Activated CD4-positive, alpha-beta memory T cell treated with anti-CD3 and anti-CD28 coated beads, Interleukin-2, amount 10 ng/mL, durations not matched to agents 7 days and 5 days (primary cell): ENCODE measurements around the gene COG4. TPM values are rescaled to one million over a fixed set of nuclear protein-coding genes. Genes with fewer than 3 reads are reported as not detected.
"Not testable (repeated sequence)": the region's sequence is repeated elsewhere in the genome, so short reads cannot be mapped to it uniquely, and the experiment has no call there.

Experiments used
- CTCF ChIA-PET: fragments of 350-600 bp; sonication (Branson Sonifier 250); formaldehyde crosslinking; loops from one replicate; lab custom pipeline; 2021; ENCODE audit warnings: antibody characterized with exemption, inconsistent platforms; lab: Charles Lee
- POLR2A ChIA-PET: fragments of 350-600 bp; sonication (Branson Sonifier 250); formaldehyde crosslinking; loops from one replicate; lab custom pipeline; 2021; ENCODE audit warnings: antibody characterized with exemption; lab: Charles Lee
- DNase-seq: peaks from one replicate; pipeline ENCODE4 v3.0.0-alpha.2; 2020
- H3K27ac Mint-ChIP-seq: one replicate; pipeline ENCODE4 v1.8.0; 2021; ENCODE audit warnings: mild to moderate bottlenecking, mixed read lengths
- H3K27me3 Mint-ChIP-seq: one replicate; pipeline ENCODE4 v1.8.0; 2021; ENCODE audit warnings: mixed read lengths
- H3K36me3 Mint-ChIP-seq: one replicate; pipeline ENCODE4 v1.8.0; 2021; ENCODE audit warnings: low read depth, mixed read lengths
- H3K4me1 Mint-ChIP-seq: one replicate; pipeline ENCODE4 v1.8.0; 2021; ENCODE audit warnings: mixed read lengths
- H3K4me3 Mint-ChIP-seq: one replicate; pipeline ENCODE4 v1.8.0; 2021; ENCODE audit warnings: mild to moderate bottlenecking, mixed read lengths
- H3K9me3 Mint-ChIP-seq: one replicate; pipeline ENCODE4 v1.8.0; 2021; ENCODE audit warnings: mixed read lengths
- total RNA-seq, 2 experiments: library from RNA; stranded (reverse); gene quantifications; one replicate each; pipeline ENCODE4 v1.2.3, GENCODE V29; 2021

COG4 gene
- total RNA-seq, 2 experiments from 2014 or later: 71.2 to 71.4 TPM

GRCh38 chr16:70465999-70466804, 57.2 kb downstream of the COG4 start:
- Mint-ChIP-seq H3K4me3 (no peak overlapping the region), H3K27ac (no peak overlapping the region), H3K4me1 (no peaks in the 10 kb centered on the region), H3K36me3 (no peaks in the 10 kb centered on the region), H3K27me3 (no peaks in the 10 kb centered on the region), H3K9me3 (no peaks in the 10 kb centered on the region)
- no peak for DNase-seq
- ChIA-PET CTCF (interaction anchor here (0.6 kb wide), 1 partner anchor 92 kb away, joined by 3 read pairs; no protein-coding TSS in a partner anchor), POLR2A (interaction anchor here (0.9 kb wide), 1 partner anchor 85 kb away, joined by 4 read pairs; no protein-coding TSS in a partner anchor)

- no peaks in the 10 kb centered on the region for H3K9me3 Mint-ChIP-seq
- no peaks in the 10 kb centered on the region for H3K36me3 Mint-ChIP-seq
- H3K4me3 Mint-ChIP-seq: no peak overlapping the region
- ChIA-PET POLR2A (no interaction called here), CTCF (interaction anchor here (0.6 kb wide), 1 partner anchor 21 kb away, joined by 3 read pairs; no protein-coding TSS in a partner anchor)
- DNase-seq: no peak
- no peaks in the 10 kb centered on the region for H3K4me1 Mint-ChIP-seq
- H3K27ac Mint-ChIP-seq: no peak overlapping the region
- H3K27me3 Mint-ChIP-seq: no peaks in the 10 kb centered on the region
Measured at GRCh38 chr16:70463235-70463634, 60.1 kb downstream of the COG4 start.

DNA sequence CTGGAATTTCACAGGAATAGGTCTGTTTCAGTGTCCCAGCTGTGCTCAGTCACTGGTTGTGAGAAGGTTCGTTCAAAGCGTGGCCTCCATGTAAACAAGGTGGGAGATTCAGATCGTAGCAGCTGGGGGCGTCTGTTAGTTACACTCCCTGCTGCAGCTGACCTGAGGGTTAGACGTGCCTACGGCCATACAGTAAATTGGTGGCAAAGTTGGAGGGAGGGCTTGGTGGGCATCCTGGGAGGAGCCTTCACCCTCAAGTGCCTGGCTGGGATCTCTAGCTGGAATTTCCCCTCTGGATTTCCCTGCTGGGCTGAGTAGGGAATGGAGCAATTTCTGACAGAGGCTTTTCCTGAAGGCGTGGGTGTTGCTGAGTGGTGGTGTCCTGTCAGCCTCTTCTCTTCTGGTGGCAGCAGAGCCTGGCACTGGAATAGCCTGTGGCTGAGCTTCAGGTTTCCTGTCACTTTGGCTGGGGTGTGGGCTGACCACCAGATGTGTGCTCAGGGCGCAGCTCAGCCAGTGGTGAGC, 62.6 kb downstream of the COG4 start:
- no peaks in the 10 kb centered on the region for H3K36me3 Mint-ChIP-seq
- H3K9me3 Mint-ChIP-seq: no peaks in the 10 kb centered on the region
- ChIA-PET POLR2A (no interaction called here), CTCF (interaction anchor here (0.6 kb wide), 1 partner anchor 9 kb away, joined by 4 read pairs; no protein-coding TSS in a partner anchor)
- H3K27ac Mint-ChIP-seq: no peak overlapping the region
- H3K4me1 Mint-ChIP-seq: peaks cover 5% of the 10 kb centered on the region
- DNase-seq: no peak
- no peak overlapping the region for H3K4me3 Mint-ChIP-seq
- no peaks in the 10 kb centered on the region for H3K27me3 Mint-ChIP-seq

- POLR2A ChIA-PET: no interaction called here
- Mint-ChIP-seq H3K27me3 (no peaks in the 10 kb centered on the region), H3K9me3 (no peaks in the 10 kb centered on the region), H3K27ac (no peak overlapping the region), H3K36me3 (no peaks in the 10 kb centered on the region), H3K4me3 (no peak overlapping the region), H3K4me1 (peaks cover 18% of the 10 kb centered on the region)
- no peak for DNase-seq
- CTCF ChIA-PET: no interaction called here
Measured at GRCh38 chr16:70457446-70458166, 65.7 kb downstream of the COG4 start.

- Mint-ChIP-seq H3K9me3 (no peaks in the 10 kb centered on the region), H3K36me3 (no peaks in the 10 kb centered on the region), H3K27me3 (no peaks in the 10 kb centered on the region), H3K4me1 (peaks cover 18% of the 10 kb centered on the region), H3K27ac (no peak overlapping the region), H3K4me3 (peak overlapping the region; percentile 3)
- no peak for DNase-seq
- ChIA-PET POLR2A (interaction anchor here (0.7 to 1.4 kb wide), 3 partner anchors 52 to 75 kb away, joined by 3 to 4 read pairs (median 3); no protein-coding TSS in a partner anchor), CTCF (interaction anchor here (0.7 to 1.4 kb wide), 2 partner anchors 53 to 62 kb away, joined by 3 to 4 read pairs; no protein-coding TSS in a partner anchor)
Measured at GRCh38 chr16:70455910-70456309, 67.4 kb downstream of the COG4 start.

DNA sequence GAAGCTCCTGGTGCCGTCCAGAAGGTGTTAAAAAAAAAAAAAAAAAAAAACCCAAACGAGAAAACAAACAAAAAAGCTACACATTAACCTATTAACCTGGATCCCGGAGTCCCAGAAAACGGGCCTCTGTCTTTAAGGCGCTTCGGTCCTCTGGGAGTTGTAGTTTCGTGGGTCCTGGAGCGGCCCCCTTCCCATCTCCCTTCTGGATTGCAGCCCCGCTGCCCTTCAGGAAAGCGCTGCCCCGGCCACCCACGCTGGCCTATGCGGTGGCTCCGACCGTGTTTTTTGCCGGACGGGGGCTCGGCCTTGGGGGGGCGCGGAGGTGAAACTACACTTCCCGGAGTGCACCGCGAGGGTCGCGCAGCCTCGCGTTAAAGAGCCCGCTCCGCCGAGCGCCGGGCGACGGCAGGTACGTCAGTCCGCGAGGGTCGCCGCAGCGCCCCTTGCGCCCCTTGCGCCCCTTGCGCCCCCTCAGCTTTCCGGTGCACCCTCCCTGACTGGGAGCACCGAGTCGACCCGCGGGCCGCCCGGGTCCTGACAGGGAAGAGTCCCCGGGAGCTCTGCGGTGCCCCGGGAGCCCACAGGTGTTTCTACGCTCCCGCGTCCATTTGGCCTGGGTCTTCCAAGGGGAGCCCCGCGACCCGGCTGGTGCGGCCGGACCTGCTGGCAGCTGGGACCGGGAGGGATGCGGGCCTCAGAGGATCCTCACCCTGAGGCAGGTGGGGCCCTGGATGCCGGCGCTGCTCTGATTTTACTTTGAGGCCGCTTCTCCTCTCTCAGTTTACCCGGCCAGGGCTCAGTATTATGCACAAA, 68.9 kb downstream of the COG4 start, which contains the start of gene FCSK:
Gene FCSK (plus strand): TSS at position 374 of the 813 bp plus-strand sequence. CDS start 8,596 bp downstream, outside the sequence.
- CTCF ChIA-PET: interaction anchor here (0.7 to 2.2 kb wide), 8 partner anchors 16 to 374 kb away, joined by 3 to 11 read pairs (median 4); partner anchors contain the start of gene ST3GAL2
- Mint-ChIP-seq H3K9me3 (no peaks in the 10 kb centered on the region), H3K4me3 (peak within 1 kb of the TSS; percentile 87), H3K27ac (peak within 1 kb of the TSS; percentile 79), H3K27me3 (no peaks in the 10 kb centered on the region), H3K4me1 (peaks cover 18% of the 10 kb centered on the region), H3K36me3 (no peaks in the 10 kb centered on the region)
- peak; percentile 68 for DNase-seq
- POLR2A ChIA-PET: interaction anchor here (0.8 to 4.0 kb wide), 9 partner anchors 11 to 203 kb away, joined by 3 to 21 read pairs (median 4); partner anchors contain the start of genes COG4, DDX19A, EXOSC6 and ST3GAL2

GRCh38 chr16:70453892-70454221, 69.5 kb downstream of the COG4 start:
- peak overlapping the region; percentile 87 for H3K4me3 Mint-ChIP-seq
- H3K27ac Mint-ChIP-seq: peak overlapping the region; percentile 47
- peaks cover 18% of the 10 kb centered on the region for H3K4me1 Mint-ChIP-seq
- no peaks in the 10 kb centered on the region for H3K36me3 Mint-ChIP-seq
- ChIA-PET CTCF (interaction anchor here (0.7 to 2.2 kb wide), 7 partner anchors 15 to 373 kb away, joined by 3 to 11 read pairs (median 3); partner anchors contain the start of gene ST3GAL2), POLR2A (interaction anchor here (0.9 to 4.0 kb wide), 7 partner anchors 11 to 107 kb away, joined by 3 to 21 read pairs (median 4); partner anchors contain the start of genes COG4, DDX19A and ST3GAL2)
- H3K27me3 Mint-ChIP-seq: peaks cover 5% of the 10 kb centered on the region
- H3K9me3 Mint-ChIP-seq: no peaks in the 10 kb centered on the region
- no peak for DNase-seq

GRCh38 chr16:70453117-70453891, 70.0 kb downstream of the COG4 start:
- peaks cover 5% of the 10 kb centered on the region for H3K27me3 Mint-ChIP-seq
- H3K36me3 Mint-ChIP-seq: no peaks in the 10 kb centered on the region
- POLR2A ChIA-PET: interaction anchor here (0.9 to 4.0 kb wide), 6 partner anchors 10 to 75 kb away, joined by 3 to 21 read pairs (median 6); partner anchors contain the start of genes COG4 and ST3GAL2
- H3K4me3 Mint-ChIP-seq: peak overlapping the region; percentile 87
- H3K27ac Mint-ChIP-seq: peak overlapping the region; percentile 47
- no peak for DNase-seq
- CTCF ChIA-PET: interaction anchor here (0.7 to 2.2 kb wide), 7 partner anchors 15 to 373 kb away, joined by 3 to 11 read pairs (median 3); partner anchors contain the start of gene ST3GAL2
- H3K4me1 Mint-ChIP-seq: peaks cover 18% of the 10 kb centered on the region
- no peaks in the 10 kb centered on the region for H3K9me3 Mint-ChIP-seq

DNA sequence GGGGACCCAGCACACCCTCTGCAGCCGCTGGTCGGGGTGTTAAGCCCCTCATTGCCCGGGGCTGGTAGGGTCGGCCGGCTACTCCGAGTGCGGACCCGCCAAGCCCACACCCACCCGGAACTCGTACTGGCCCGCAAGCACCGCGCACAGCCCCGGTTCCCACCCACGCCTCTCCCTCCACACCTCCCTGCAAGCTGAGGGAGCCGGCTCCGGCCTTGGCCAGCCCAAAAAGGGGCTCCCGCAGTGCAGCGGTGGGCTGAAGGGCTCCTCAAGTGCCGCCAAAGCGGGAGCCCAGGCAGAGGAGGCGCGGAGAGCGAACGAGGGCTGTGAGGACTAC, 72.4 kb downstream of the COG4 start:
- H3K36me3 Mint-ChIP-seq, CTCF ChIA-PET, H3K27ac Mint-ChIP-seq, H3K9me3 Mint-ChIP-seq, DNase-seq, H3K4me3 Mint-ChIP-seq, H3K27me3 Mint-ChIP-seq: not testable (repeated sequence)
- POLR2A ChIA-PET: interaction anchor here (1.2 to 4.0 kb wide), 2 partner anchors 8 to 12 kb away, joined by 3 to 21 read pairs; partner anchors contain the start of gene ST3GAL2
- H3K4me1 Mint-ChIP-seq: peaks cover 13% of the 10 kb centered on the region

DNA sequence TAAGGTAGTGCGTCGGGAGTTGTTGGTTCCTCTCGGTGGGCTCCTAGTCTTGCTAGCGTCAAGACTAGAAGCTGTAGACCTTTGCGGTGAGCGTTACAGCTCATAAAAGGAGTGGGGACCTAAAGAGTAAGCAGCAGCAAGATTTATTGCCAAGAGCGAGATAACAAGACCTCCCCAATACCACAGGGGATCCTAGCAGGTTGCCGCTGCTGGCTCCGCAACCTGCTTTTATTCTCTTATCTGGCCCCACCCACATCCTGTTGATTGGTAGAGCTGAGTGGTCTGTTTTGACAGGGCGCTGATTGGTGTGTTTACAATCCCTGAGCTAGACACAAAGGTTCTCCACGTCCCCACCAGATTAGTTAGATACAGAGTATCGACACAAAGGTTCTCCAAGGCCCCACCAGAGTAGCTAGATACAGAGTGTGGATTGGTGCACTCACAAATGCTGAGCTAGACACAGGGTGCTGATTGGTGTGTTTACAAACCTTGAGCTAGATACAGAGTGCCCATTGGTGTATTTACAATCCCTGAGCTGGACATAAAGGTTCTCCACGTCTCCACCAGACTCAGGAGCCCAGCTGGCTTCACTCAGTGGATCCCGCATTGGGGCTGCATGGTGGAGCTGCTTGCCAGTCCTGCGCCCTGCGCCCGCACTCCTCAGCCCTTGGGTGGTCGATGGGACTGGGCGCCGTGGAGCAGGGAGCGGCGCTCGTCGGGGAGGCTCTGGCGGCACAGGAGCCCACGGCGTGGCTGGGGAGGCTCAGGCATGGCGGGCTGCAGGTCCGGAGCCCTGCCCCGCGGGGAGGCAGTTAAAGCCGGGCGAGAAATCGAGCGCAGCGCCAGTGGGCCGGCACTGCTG, 73.0 kb downstream of the COG4 start:
- H3K36me3 Mint-ChIP-seq, H3K27me3 Mint-ChIP-seq, CTCF ChIA-PET, H3K4me1 Mint-ChIP-seq, H3K9me3 Mint-ChIP-seq, H3K4me3 Mint-ChIP-seq, DNase-seq, H3K27ac Mint-ChIP-seq: not testable (repeated sequence)
- POLR2A ChIA-PET: interaction anchor here (1.2 to 1.6 kb wide), 2 partner anchors 8 to 70 kb away, joined by 3 to 4 read pairs; no protein-coding TSS in a partner anchor
